HAP-1 (cell line): ENCODE data around the gene TFF2.

Experiments
- DNase-seq, 2 experiments: peaks; one replicate each; pipeline ENCODE4 v3.0.0-alpha.2; 2016 to 2020; ENCODE audit warnings: low spot score in 2 of 2
- H3K27me3 ChIP-seq: fragments of 250-450 bp; sonication (Bioruptor Pico); 2 replicates; pipeline ENCODE4 v1.5.1; 2020; ENCODE audit warnings: low read depth, mild to moderate bottlenecking, moderate library complexity
- H3K36me3 ChIP-seq: fragments of 250-450 bp; sonication (Bioruptor Pico); replicated peaks from 2 replicates; pipeline ENCODE4 v1.5.1; 2020; ENCODE audit warnings: mild to moderate bottlenecking
- H3K4me1 ChIP-seq: fragments of 250-450 bp; sonication (Bioruptor Pico); 2 replicates; pipeline ENCODE4 v1.5.1; 2020; ENCODE audit warnings: mild to moderate bottlenecking
- H3K4me3 ChIP-seq: fragments of 250-450 bp; sonication (Bioruptor Pico); 2 replicates; pipeline ENCODE4 v1.5.1; 2020; ENCODE audit warnings: mild to moderate bottlenecking, moderate library complexity
- H3K9me3 ChIP-seq: fragments of 250-450 bp; sonication (Bioruptor Pico); 2 replicates; pipeline ENCODE4 v1.5.1; 2020; ENCODE audit warnings: mild to moderate bottlenecking, moderate library complexity
- in situ Hi-C: fragments of 300-500 bp; cut with MboI; formaldehyde crosslinking; loops from 3 replicates; pipeline ENCODE4 v1.14.3; 2020; ENCODE audit warnings: low sequenced_read_pairs, inconsistent platforms, mixed read lengths

The TFF2 gene

GRCh38 chr21:42365770-42366169 lies 15.0 kb upstream of the TFF2 start:
- Histone ChIP-seq H3K9me3 (no peaks in the 10 kb centered on the region), H3K36me3 (no peaks in the 10 kb centered on the region), H3K4me1 (no peaks in the 10 kb centered on the region), H3K27me3 (no peaks in the 10 kb centered on the region), H3K4me3 (no peak overlapping the region)
- no peak for DNase-seq
- in situ Hi-C loops, result no loop called here

- Histone ChIP-seq H3K36me3 (no peaks in the 10 kb centered on the region), H3K4me1 (no peaks in the 10 kb centered on the region), H3K4me3 (no peak overlapping the region), H3K9me3 (no peaks in the 10 kb centered on the region), H3K27me3 (no peaks in the 10 kb centered on the region)
- no peak for DNase-seq
- in situ Hi-C loops, result no loop called here
Observed at GRCh38 chr21:42364304-42364865, 13.6 kb upstream of the TFF2 start.

- no peaks in the 10 kb centered on the region for H3K4me1 ChIP-seq
- no peaks in the 10 kb centered on the region for H3K27me3 ChIP-seq
- H3K9me3 ChIP-seq, result no peaks in the 10 kb centered on the region
- DNase-seq, result no peak
- no peaks in the 10 kb centered on the region for H3K36me3 ChIP-seq
- in situ Hi-C loops, result no loop called here
- H3K4me3 ChIP-seq, result no peak overlapping the region
Observed at GRCh38 chr21:42363312-42363711, 12.5 kb upstream of the TFF2 start.

- in situ Hi-C loops, result no loop called here
- Histone ChIP-seq H3K36me3 (no peaks in the 10 kb centered on the region), H3K9me3 (no peaks in the 10 kb centered on the region), H3K27me3 (no peaks in the 10 kb centered on the region), H3K4me1 (no peaks in the 10 kb centered on the region), H3K4me3 (no peak overlapping the region)
- no peak for DNase-seq
Observed at GRCh38 chr21:42362700-42363099, 11.9 kb upstream of the TFF2 start.

- H3K36me3 ChIP-seq, result no peaks in the 10 kb centered on the region
- in situ Hi-C loops, result no loop called here
- H3K4me3 ChIP-seq, result no peak overlapping the region
- no peak for DNase-seq
- no peaks in the 10 kb centered on the region for H3K9me3 ChIP-seq
- no peaks in the 10 kb centered on the region for H3K27me3 ChIP-seq
- H3K4me1 ChIP-seq, result no peaks in the 10 kb centered on the region
Observed at GRCh38 chr21:42362198-42362597, 11.4 kb upstream of the TFF2 start.

GRCh38 chr21:42361286-42361685 lies 10.5 kb upstream of the TFF2 start:
- in situ Hi-C loops, result no loop called here
- Histone ChIP-seq H3K36me3 (no peaks in the 10 kb centered on the region), H3K4me1 (no peaks in the 10 kb centered on the region), H3K27me3 (no peaks in the 10 kb centered on the region), H3K4me3 (no peak overlapping the region), H3K9me3 (no peaks in the 10 kb centered on the region)
- no peak for DNase-seq

GRCh38 chr21:42360317-42360716 lies 9.5 kb upstream of the TFF2 start:
- DNase-seq, result no peak
- H3K27me3 ChIP-seq, result no peaks in the 10 kb centered on the region
- no peak overlapping the region for H3K4me3 ChIP-seq

GRCh38 chr21:42358937-42359336 lies 8.1 kb upstream of the TFF2 start:
- in situ Hi-C loops, result no loop called here
- H3K4me1 ChIP-seq, result no peaks in the 10 kb centered on the region
- no peak for DNase-seq
- no peaks in the 10 kb centered on the region for H3K9me3 ChIP-seq
- no peaks in the 10 kb centered on the region for H3K36me3 ChIP-seq
- H3K27me3 ChIP-seq, result no peaks in the 10 kb centered on the region
- no peak overlapping the region for H3K4me3 ChIP-seq

More at GRCh38 chr21:42360317-42360716, 9.5 kb upstream of the TFF2 start:
- Histone ChIP-seq H3K9me3 (no peaks in the 10 kb centered on the region), H3K36me3 (no peaks in the 10 kb centered on the region), H3K4me1 (no peaks in the 10 kb centered on the region)
- in situ Hi-C loops, result no loop called here

- Histone ChIP-seq H3K4me3 (no peak overlapping the region), H3K36me3 (no peaks in the 10 kb centered on the region), H3K9me3 (no peaks in the 10 kb centered on the region), H3K27me3 (no peaks in the 10 kb centered on the region), H3K4me1 (no peaks in the 10 kb centered on the region)
- in situ Hi-C loops, result no loop called here
- DNase-seq, result no peak
Observed at GRCh38 chr21:42358261-42358660, 7.5 kb upstream of the TFF2 start.

GRCh38 chr21:42357307-42357706 lies 6.5 kb upstream of the TFF2 start:
- H3K9me3 ChIP-seq, result no peaks in the 10 kb centered on the region
- DNase-seq, result no peak
- no peaks in the 10 kb centered on the region for H3K36me3 ChIP-seq
- H3K4me1 ChIP-seq, result no peaks in the 10 kb centered on the region
- H3K4me3 ChIP-seq, result no peak overlapping the region
- in situ Hi-C loops, result no loop called here
- no peaks in the 10 kb centered on the region for H3K27me3 ChIP-seq

GRCh38 chr21:42356650-42357049 lies 5.9 kb upstream of the TFF2 start:
- H3K9me3 ChIP-seq, result no peaks in the 10 kb centered on the region
- H3K27me3 ChIP-seq, result no peaks in the 10 kb centered on the region
- DNase-seq, result no peak
- no peaks in the 10 kb centered on the region for H3K4me1 ChIP-seq
- H3K36me3 ChIP-seq, result no peaks in the 10 kb centered on the region
- H3K4me3 ChIP-seq, result no peak overlapping the region
- in situ Hi-C loops, result no loop called here

GRCh38 chr21:42356046-42356445 lies 5.3 kb upstream of the TFF2 start:
- DNase-seq, result no peak
- Histone ChIP-seq H3K9me3 (no peaks in the 10 kb centered on the region), H3K4me3 (no peak overlapping the region), H3K36me3 (no peaks in the 10 kb centered on the region), H3K4me1 (no peaks in the 10 kb centered on the region), H3K27me3 (no peaks in the 10 kb centered on the region)
- in situ Hi-C loops, result no loop called here

GRCh38 chr21:42353623-42354022 lies 2.8 kb upstream of the TFF2 start:
- Histone ChIP-seq H3K36me3 (no peaks in the 10 kb centered on the region), H3K4me1 (no peaks in the 10 kb centered on the region), H3K27me3 (no peaks in the 10 kb centered on the region), H3K9me3 (no peaks in the 10 kb centered on the region), H3K4me3 (no peak overlapping the region)
- in situ Hi-C loops, result no loop called here
- no peak for DNase-seq

GRCh38 chr21:42352441-42353095 lies 1.8 kb upstream of the TFF2 start:
- DNase-seq, result no peak
- in situ Hi-C loops, result no loop called here

More at GRCh38 chr21:42352441-42353095, 1.8 kb upstream of the TFF2 start:
- Histone ChIP-seq H3K36me3 (no peaks in the 10 kb centered on the region), H3K4me3 (no peak overlapping the region), H3K4me1 (no peaks in the 10 kb centered on the region), H3K9me3 (no peaks in the 10 kb centered on the region), H3K27me3 (no peaks in the 10 kb centered on the region)
